Muscle layer of colon (tissue), 2 donors: ENCODE results near the gene AHCYL2.

Experiments used
- H3K27ac ChIP-seq: one replicate; pipeline ENCODE4 v1.7.0; 2013; ENCODE audit warnings: low read depth, mild to moderate bottlenecking, low read length, moderate library complexity
- H3K27me3 ChIP-seq, 2 donors: one replicate each; pipeline ENCODE4 v1.7.0; 2013; ENCODE audit warnings: low read length in 2 of 2, mild to moderate bottlenecking in 2 of 2; ENCODE audit not compliant: insufficient read depth in 2 of 2, control insufficient read depth in 1 of 2
- H3K36me3 ChIP-seq: one replicate; pipeline ENCODE4 v1.7.0; 2013; ENCODE audit warnings: mild to moderate bottlenecking, low read length; ENCODE audit not compliant: insufficient read depth
- H3K4me1 ChIP-seq: one replicate; pipeline ENCODE4 v1.7.0; 2013; ENCODE audit warnings: mild to moderate bottlenecking, low read length; ENCODE audit not compliant: insufficient read depth
- H3K4me3 ChIP-seq, 2 donors: one replicate each; pipeline ENCODE4 v1.7.0; 2013; ENCODE audit warnings: low read length in 2 of 2, low read depth in 1 of 2, mild to moderate bottlenecking in 1 of 2, moderate library complexity in 1 of 2
- H3K9ac ChIP-seq: one replicate; pipeline ENCODE4 v1.7.0; 2013; ENCODE audit warnings: low read length
- H3K9me3 ChIP-seq: one replicate; pipeline ENCODE4 v1.7.0; 2013; ENCODE audit warnings: mild to moderate bottlenecking, low read length
- donor health status: abdominal sarcoma.
- donor health status: Adenocarcinoma of cecum.

AHCYL2 gene

DNA sequence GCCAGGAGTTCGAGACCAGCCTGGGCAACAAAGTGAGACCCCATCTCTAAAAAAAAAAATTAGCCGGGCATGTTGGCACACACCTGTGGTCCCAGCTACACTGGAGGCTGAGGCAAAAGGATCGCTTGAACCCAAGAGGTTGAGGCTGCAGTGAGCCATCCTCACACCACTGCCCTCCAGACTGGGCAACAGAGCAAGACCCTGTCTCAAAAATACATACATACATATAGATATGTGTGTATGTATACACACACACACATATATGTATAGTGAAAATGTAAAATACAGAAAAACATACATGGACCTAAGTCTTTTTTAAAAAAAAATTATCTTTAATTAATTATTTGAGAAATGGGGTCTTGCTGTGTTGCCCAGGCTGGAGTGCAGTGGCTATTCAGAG lies 30.9 kb upstream of the AHCYL2 start:
- no peak overlapping the region for H3K27ac ChIP-seq
- H3K4me3 ChIP-seq, result no peak overlapping the region
- no peaks in the 10 kb centered on the region for H3K27me3 ChIP-seq
- no peaks in the 10 kb centered on the region for H3K9me3 ChIP-seq
- no peak overlapping the region for H3K9ac ChIP-seq
- peaks cover 13% of the 10 kb centered on the region for H3K4me1 ChIP-seq
- no peaks in the 10 kb centered on the region for H3K36me3 ChIP-seq

DNA sequence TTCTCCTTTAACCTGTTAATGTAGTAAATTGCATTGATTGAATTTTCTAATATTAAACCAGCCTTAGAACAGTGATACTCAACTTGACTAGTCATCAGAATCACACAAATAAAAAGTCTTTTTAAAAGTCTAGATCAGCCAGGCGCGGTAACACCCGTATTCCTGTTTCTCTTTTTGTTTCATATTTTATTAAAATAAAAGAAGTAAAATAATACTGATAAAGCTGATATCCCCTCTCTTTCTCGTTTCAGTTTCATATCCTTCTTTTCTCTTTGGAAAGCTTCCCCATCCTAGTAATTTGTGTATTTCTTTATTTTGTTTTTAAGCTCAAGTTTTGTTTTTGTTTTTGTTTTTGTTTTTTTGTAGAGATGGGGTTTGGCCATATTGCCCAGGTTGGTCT lies 27.1 kb upstream of the AHCYL2 start:
- Histone ChIP-seq H3K27ac (no peak overlapping the region), H3K9me3 (no peaks in the 10 kb centered on the region), H3K4me3 (no peak overlapping the region), H3K4me1 (no peaks in the 10 kb centered on the region), H3K9ac (no peak overlapping the region), H3K27me3 (no peaks in the 10 kb centered on the region), H3K36me3 (no peaks in the 10 kb centered on the region)

DNA sequence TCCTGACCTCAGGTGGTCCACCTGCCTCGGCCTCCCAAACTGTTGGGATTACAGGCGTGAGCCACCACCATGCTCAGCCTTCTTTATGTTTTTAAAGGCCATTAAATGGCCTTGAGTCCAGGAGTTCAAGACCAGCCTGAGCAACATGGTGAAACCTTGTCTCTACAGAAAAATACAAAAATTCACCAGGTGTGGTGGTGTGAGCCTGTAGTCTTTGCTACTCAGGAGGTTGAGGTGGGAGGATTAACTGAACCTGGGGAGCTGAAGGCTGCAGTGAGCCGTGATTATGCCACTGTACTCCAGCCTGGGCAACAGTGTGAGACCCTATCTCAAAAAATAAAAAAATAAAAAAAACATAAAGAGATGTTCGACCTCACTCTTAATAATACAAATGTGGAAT lies 25.4 kb upstream of the AHCYL2 start:
- H3K4me1 ChIP-seq, result no peaks in the 10 kb centered on the region

DNA sequence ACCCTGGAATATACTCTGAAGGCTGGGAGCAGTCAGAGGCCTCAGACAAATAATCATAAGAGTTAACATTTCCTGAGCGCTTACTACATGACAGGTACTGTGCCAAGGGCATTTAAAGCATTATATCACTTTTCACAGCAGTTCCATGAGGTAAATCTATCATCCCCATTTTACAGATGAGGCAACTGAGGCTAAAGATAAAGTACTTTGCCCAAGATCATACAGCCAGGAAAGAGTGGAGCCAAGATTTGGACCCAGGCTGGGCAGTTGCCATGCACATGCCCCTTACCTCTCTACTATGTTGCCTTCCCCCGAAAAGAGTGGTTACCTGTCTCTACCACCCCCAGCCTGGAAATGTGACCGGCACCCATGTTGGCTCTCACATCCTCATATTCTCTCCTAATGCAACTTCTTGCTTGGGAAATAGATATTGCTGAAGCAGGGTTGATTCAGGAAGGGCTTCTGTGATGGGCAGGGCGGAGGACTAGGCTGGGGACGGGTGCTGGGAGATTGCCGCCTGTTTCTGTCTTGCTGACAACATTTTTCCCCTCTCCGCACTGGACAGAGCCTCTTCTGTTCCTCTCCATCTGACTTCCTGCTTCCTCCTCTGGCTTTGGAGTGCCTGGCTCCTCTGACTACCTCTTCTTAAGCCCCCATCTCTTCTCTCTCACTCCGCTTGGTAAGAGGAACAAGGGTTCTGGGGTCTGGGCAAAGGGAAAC lies 22.6 kb upstream of the AHCYL2 start:
- no peak overlapping the region for H3K27ac ChIP-seq
- H3K27me3 ChIP-seq, result no peaks in the 10 kb centered on the region
- no peaks in the 10 kb centered on the region for H3K9me3 ChIP-seq
- H3K36me3 ChIP-seq, result peaks cover 5% of the 10 kb centered on the region
- H3K9ac ChIP-seq, result no peak overlapping the region
- H3K4me1 ChIP-seq, result no peaks in the 10 kb centered on the region
- H3K4me3 ChIP-seq, result no peak overlapping the region

More for the DNA sequence above, 25.4 kb upstream of the AHCYL2 start:
- no peaks in the 10 kb centered on the region for H3K36me3 ChIP-seq
- H3K9ac ChIP-seq, result no peak overlapping the region
- no peak overlapping the region for H3K4me3 ChIP-seq
- no peak overlapping the region for H3K27ac ChIP-seq
- no peaks in the 10 kb centered on the region for H3K27me3 ChIP-seq
- no peaks in the 10 kb centered on the region for H3K9me3 ChIP-seq

DNA sequence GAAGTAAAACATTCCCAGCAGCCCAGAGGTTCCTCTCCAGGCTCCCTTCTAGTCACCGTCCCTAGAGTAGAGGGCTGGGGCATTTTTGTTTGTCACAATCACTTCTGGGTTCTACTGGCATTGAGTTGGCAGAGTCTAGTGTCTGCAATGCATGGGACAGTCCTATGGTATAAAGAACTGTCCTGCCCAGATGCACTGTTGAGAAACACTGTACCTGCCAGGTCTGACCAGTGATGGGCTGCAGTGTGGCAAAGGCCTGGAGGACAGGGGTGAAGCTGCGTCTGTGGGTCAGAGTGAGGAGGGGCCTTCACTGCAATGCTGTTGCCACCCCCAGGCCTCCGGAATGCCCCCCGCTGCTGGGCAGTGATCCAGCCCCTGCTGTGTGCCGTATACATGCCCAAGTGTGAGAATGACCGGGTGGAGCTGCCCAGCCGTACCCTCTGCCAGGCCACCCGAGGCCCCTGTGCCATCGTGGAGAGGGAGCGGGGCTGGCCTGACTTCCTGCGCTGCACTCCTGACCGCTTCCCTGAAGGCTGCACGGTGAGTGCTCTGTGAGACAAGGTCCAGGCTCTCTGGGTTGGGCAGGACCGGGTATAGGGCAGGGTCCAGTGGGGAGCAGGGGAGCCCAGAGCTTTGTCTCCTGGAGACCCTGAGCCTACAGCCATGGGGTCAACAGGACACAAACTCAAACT lies 21.6 kb upstream of the AHCYL2 start:
- Histone ChIP-seq H3K27me3 (no peaks in the 10 kb centered on the region), H3K27ac (no peak overlapping the region), H3K4me3 (no peak overlapping the region), H3K36me3 (peaks cover 5% of the 10 kb centered on the region), H3K4me1 (no peaks in the 10 kb centered on the region), H3K9ac (no peak overlapping the region), H3K9me3 (no peaks in the 10 kb centered on the region)

DNA sequence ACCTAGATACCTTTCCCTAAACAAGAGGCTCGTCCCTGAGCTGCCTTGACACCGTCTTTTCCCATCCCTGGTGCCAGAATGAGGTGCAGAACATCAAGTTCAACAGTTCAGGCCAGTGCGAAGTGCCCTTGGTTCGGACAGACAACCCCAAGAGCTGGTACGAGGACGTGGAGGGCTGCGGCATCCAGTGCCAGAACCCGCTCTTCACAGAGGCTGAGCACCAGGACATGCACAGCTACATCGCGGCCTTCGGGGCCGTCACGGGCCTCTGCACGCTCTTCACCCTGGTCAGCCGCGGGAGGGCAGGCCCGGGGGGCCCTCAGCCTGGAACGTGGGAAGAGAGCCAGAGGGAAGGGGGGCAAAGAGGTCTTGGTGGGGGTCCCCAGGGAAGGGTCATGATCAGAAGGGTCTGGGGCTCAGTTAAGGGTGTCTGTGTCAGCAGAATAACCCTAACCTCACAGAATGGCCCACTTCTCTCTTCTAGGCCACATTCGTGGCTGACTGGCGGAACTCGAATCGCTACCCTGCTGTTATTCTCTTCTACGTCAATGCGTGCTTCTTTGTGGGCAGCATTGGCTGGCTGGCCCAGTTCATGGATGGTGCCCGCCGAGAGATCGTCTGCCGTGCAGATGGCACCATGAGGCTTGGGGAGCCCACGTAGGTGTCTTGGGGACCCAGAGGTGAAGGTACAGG lies 19.6 kb upstream of the AHCYL2 start:
- H3K9ac ChIP-seq, result no peak overlapping the region
- peaks cover 19% of the 10 kb centered on the region for H3K36me3 ChIP-seq
- no peaks in the 10 kb centered on the region for H3K4me1 ChIP-seq
- no peaks in the 10 kb centered on the region for H3K9me3 ChIP-seq
- no peaks in the 10 kb centered on the region for H3K27me3 ChIP-seq
- H3K4me3 ChIP-seq, result no peak overlapping the region
- no peak overlapping the region for H3K27ac ChIP-seq

DNA sequence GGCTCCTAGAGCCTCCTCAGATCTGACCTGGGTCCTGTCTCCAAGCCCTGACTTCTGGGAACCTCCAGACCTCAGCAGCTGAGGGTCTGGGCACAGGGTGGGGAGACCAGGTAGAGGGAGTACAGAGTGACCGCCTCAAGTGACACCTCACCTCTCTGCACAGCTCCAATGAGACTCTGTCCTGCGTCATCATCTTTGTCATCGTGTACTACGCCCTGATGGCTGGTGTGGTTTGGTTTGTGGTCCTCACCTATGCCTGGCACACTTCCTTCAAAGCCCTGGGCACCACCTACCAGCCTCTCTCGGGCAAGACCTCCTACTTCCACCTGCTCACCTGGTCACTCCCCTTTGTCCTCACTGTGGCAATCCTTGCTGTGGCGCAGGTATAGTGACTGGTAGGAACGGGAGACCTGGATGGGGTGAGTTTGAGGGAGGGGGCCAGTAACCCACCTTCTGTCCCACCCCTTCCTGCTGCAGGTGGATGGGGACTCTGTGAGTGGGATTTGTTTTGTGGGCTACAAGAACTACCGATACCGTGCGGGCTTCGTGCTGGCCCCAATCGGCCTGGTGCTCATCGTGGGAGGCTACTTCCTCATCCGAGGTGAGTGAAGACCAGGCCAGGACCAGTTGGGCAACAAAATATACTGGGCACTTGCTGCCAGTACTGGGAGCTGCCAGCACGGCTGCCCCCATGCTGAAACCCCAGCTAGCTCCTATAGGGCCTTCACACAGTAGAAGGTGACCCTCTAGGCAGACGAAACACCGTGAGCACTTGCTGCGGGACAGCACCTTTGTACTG lies 18.6 kb upstream of the AHCYL2 start:
- H3K4me1 ChIP-seq, result no peaks in the 10 kb centered on the region
- H3K9me3 ChIP-seq, result no peaks in the 10 kb centered on the region
- H3K36me3 ChIP-seq, result peaks cover 19% of the 10 kb centered on the region
- no peaks in the 10 kb centered on the region for H3K27me3 ChIP-seq
- no peak overlapping the region for H3K9ac ChIP-seq
- H3K4me3 ChIP-seq, result no peak overlapping the region
- no peak overlapping the region for H3K27ac ChIP-seq

DNA sequence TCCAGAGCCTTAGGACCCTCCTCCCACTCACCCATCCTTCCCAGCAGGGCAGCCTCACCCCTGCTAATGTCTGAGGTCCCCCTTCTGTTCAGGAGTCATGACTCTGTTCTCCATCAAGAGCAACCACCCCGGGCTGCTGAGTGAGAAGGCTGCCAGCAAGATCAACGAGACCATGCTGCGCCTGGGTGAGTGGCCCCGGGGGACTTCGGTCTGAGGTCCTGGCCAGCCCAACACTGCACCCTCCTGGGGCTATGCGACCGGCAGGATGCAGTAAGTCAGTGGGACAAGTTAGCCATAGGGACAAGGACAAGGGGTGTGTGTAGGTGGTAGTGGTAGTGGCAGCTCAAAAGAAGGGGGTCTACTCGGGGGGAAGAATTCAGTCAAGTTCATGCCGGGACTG lies 16.2 kb upstream of the AHCYL2 start:
- Histone ChIP-seq H3K4me1 (no peaks in the 10 kb centered on the region), H3K27ac (no peak overlapping the region), H3K9me3 (no peaks in the 10 kb centered on the region), H3K4me3 (no peak overlapping the region), H3K27me3 (no peaks in the 10 kb centered on the region), H3K36me3 (peaks cover 30% of the 10 kb centered on the region), H3K9ac (no peak overlapping the region)

DNA sequence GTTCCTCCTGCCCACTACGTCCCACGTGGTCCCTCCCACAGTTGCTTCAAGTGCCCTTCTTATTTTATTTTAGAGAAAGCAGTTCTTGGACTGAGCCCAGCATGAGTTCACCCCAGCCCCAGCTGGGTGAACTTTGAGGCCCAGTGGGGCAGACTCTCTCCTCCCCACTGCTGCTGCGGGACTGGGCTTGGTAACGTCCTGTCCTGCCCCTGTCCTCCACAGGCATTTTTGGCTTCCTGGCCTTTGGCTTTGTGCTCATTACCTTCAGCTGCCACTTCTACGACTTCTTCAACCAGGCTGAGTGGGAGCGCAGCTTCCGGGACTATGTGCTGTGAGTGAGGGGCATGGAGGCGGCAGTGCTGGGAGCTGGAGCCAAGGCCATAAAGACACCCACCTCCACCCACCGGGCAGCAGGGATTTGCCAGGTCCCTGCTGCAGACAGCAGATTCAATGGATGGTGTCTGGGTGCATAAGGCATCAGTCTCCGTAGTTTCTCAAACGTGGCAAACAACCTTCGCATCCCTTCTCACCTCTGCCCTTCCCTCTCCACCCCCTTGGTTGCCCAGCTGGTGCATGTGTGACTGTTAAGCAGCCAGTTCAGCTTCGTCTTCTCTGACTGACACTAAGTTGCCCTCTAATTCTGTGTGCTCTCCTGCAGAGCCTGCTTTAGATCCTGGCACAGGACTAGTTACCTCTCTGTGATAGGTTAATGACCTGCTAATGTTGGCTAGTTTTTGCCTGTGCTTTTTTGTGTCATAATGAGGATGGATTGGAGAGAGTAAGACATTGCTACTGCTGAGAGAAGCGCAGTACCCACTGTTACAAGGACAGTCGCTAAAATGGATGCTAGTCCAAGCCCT lies 15.5 kb upstream of the AHCYL2 start:
- Histone ChIP-seq H3K27me3 (no peaks in the 10 kb centered on the region), H3K4me3 (no peak overlapping the region), H3K9me3 (no peaks in the 10 kb centered on the region), H3K4me1 (no peaks in the 10 kb centered on the region), H3K36me3 (peaks cover 30% of the 10 kb centered on the region), H3K27ac (no peak overlapping the region), H3K9ac (no peak overlapping the region)

DNA sequence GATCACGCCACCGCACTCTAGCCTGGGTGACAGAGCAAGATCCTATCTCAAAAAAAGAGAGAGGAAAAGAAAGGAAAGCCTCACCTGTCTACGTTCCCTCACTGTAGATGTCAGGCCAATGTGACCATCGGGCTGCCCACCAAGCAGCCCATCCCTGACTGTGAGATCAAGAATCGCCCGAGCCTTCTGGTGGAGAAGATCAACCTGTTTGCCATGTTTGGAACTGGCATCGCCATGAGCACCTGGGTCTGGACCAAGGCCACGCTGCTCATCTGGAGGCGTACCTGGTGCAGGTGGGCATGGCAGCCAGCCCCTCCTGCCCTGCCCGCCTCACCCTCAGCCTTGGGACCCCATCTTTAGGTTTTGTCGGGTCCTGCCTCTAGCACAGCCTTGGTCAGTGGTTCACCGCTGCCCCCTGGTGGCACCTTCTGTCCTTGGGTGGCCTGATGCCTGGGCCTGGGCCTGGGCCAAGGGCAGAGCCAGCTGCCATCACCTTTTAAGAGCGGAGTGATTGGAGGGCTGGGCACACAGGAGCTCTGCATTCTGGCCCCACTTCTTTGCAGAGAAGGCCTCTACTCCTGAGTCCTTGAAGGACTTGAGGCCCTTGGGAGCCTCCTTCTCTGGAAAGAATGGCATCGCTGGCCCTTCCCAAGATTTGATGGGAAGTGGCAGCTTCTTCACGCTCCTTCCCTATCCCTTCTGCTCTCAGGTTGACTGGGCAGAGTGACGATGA lies 14.4 kb upstream of the AHCYL2 start:
- no peak overlapping the region for H3K9ac ChIP-seq
- H3K27ac ChIP-seq, result no peak overlapping the region
- peaks cover 30% of the 10 kb centered on the region for H3K36me3 ChIP-seq
- no peaks in the 10 kb centered on the region for H3K4me1 ChIP-seq
- no peaks in the 10 kb centered on the region for H3K27me3 ChIP-seq
- H3K9me3 ChIP-seq, result no peaks in the 10 kb centered on the region
- no peak overlapping the region for H3K4me3 ChIP-seq
